Glutamatergic neuron (in vitro differentiated cells): ENCODE data around the gene RBM24. TPM values are rescaled to one million over a fixed set of nuclear protein-coding genes. Genes with fewer than 3 reads are reported as not detected.
"Not testable (repeated sequence)": the region's sequence is repeated elsewhere in the genome, so short reads cannot be mapped to it uniquely, and the experiment has no call there.

Experiments used
- DNase-seq: peaks from one replicate; pipeline ENCODE4 v3.0.0; 2022
- H3K27ac Mint-ChIP-seq: one replicate; pipeline ENCODE4 v1.8.0; 2020; ENCODE audit warnings: mild to moderate bottlenecking, mixed read lengths, inconsistent platforms; ENCODE audit not compliant: unreplicated experiment
- H3K27me3 Mint-ChIP-seq: one replicate; pipeline ENCODE4 v1.8.0; 2020; ENCODE audit warnings: mild to moderate bottlenecking, moderate library complexity, mixed read lengths, inconsistent platforms; ENCODE audit not compliant: unreplicated experiment
- H3K36me3 Mint-ChIP-seq: one replicate; pipeline ENCODE4 v1.8.0; 2020; ENCODE audit warnings: mild to moderate bottlenecking, mixed read lengths, inconsistent platforms; ENCODE audit not compliant: unreplicated experiment
- H3K4me1 Mint-ChIP-seq: one replicate; pipeline ENCODE4 v1.8.0; 2020; ENCODE audit warnings: mild to moderate bottlenecking, low read depth, mixed read lengths, inconsistent platforms; ENCODE audit not compliant: unreplicated experiment
- H3K4me3 Mint-ChIP-seq: one replicate; pipeline ENCODE4 v1.8.0; 2020; ENCODE audit warnings: mild to moderate bottlenecking, mixed read lengths, inconsistent platforms; ENCODE audit not compliant: unreplicated experiment
- H3K9me3 Mint-ChIP-seq: one replicate; pipeline ENCODE4 v1.8.0; 2020; ENCODE audit warnings: mild to moderate bottlenecking, moderate library complexity, mixed read lengths, inconsistent platforms; ENCODE audit not compliant: unreplicated experiment
- CTCF ChIP-seq: fragments of 200-600 bp; sonication (generic); IDR thresholded peaks from one replicate; pipeline ENCODE4 v1.5.0; 2021; ENCODE audit not compliant: partially characterized antibody, unreplicated experiment
- total RNA-seq: library from RNA; stranded (reverse); fragmentation: NEBNext Ultra II Directional; extraction: Animal tissue kit (Norgen Biotek cat#: 25700); gene quantifications from one replicate; pipeline ENCODE4 v1.2.1, GENCODE V29; 2021; ENCODE audit not compliant: unreplicated experiment

RBM24 gene
- total RNA-seq, 1 donor from 2014 or later, result 4.9 TPM

- no peaks in the 10 kb centered on the region for H3K27me3 Mint-ChIP-seq
- no peak overlapping the region for H3K27ac Mint-ChIP-seq
- TF ChIP-seq CTCF, result no peak
- no peaks in the 10 kb centered on the region for H3K36me3 Mint-ChIP-seq
- H3K9me3 Mint-ChIP-seq, result peaks cover 5% of the 10 kb centered on the region
- no peak for DNase-seq
- H3K4me3 Mint-ChIP-seq, result no peak overlapping the region
- peaks cover 4% of the 10 kb centered on the region for H3K4me1 Mint-ChIP-seq
Measured at GRCh38 chr6:17313971-17314370, 32.8 kb downstream of the RBM24 start.

GRCh38 chr6:17315262-17315661, 34.1 kb downstream of the RBM24 start:
- H3K4me1 Mint-ChIP-seq, result peaks cover 4% of the 10 kb centered on the region
- peaks cover 4% of the 10 kb centered on the region for H3K9me3 Mint-ChIP-seq
- peaks cover 2% of the 10 kb centered on the region for H3K27me3 Mint-ChIP-seq
- H3K36me3 Mint-ChIP-seq, result no peaks in the 10 kb centered on the region
- DNase-seq, result no peak
- no peak overlapping the region for H3K27ac Mint-ChIP-seq
- H3K4me3 Mint-ChIP-seq, result no peak overlapping the region
- TF ChIP-seq CTCF, result no peak

GRCh38 chr6:17318435-17319165, 37.4 kb downstream of the RBM24 start:
- peaks cover 2% of the 10 kb centered on the region for H3K9me3 Mint-ChIP-seq
- no peak for DNase-seq
- no peaks in the 10 kb centered on the region for H3K4me1 Mint-ChIP-seq
- no peak overlapping the region for H3K27ac Mint-ChIP-seq
- H3K36me3 Mint-ChIP-seq, result no peaks in the 10 kb centered on the region
- TF ChIP-seq CTCF, result no peak
- H3K27me3 Mint-ChIP-seq, result peaks cover 2% of the 10 kb centered on the region
- no peak overlapping the region for H3K4me3 Mint-ChIP-seq

GRCh38 chr6:17320266-17320665, 39.1 kb downstream of the RBM24 start:
- H3K4me3 Mint-ChIP-seq, H3K36me3 Mint-ChIP-seq, H3K27ac Mint-ChIP-seq, H3K27me3 Mint-ChIP-seq, H3K4me1 Mint-ChIP-seq, H3K9me3 Mint-ChIP-seq, DNase-seq: not testable (repeated sequence)

- Mint-ChIP-seq H3K4me3 (no peak overlapping the region), H3K27ac (no peak overlapping the region), H3K4me1 (no peaks in the 10 kb centered on the region), H3K9me3 (peaks cover 8% of the 10 kb centered on the region), H3K27me3 (no peaks in the 10 kb centered on the region), H3K36me3 (no peaks in the 10 kb centered on the region)
- DNase-seq, result no peak
- no peak for TF ChIP-seq CTCF
Measured at GRCh38 chr6:17331238-17331637, 50.1 kb downstream of the RBM24 start.
